Heart right ventricle (tissue), 16 donors: ENCODE data around the gene IL15RA. TPM values are rescaled to one million over a fixed set of nuclear protein-coding genes. Genes with fewer than 3 reads are reported as not detected.

Source experiments
- ATAC-seq, 8 donors: fragments of 200-7000 bp; cut with Tn5 transposase; one replicate each; pipeline ENCODE4 v1.9.1; 2020; ENCODE audit warnings: mild to moderate bottlenecking in 8 of 8, moderate library complexity in 8 of 8, moderate number of reproducible peaks in 1 of 8
- DNase-seq, 2 donors: peaks; one replicate each; pipeline ENCODE4 v3.0.0-alpha.2; 2020
- H3K27ac ChIP-seq, 10 donors: fragments of 200-600 bp; sonication (generic) in 2 of 10; one replicate each; pipeline versions ENCODE4 v1.5.0 to v1.8.0; 2020 to 2022; ENCODE audit warnings: mild to moderate bottlenecking in 3 of 10
- H3K27me3 ChIP-seq, 7 donors: fragments of 200-600 bp; one replicate each; pipeline ENCODE4 v1.8.0; 2021 to 2022; ENCODE audit warnings: mild to moderate bottlenecking in 2 of 7
- H3K36me3 ChIP-seq, 9 donors: fragments of 200-600 bp; sonication (generic) in 1 of 9; one replicate each; pipeline versions ENCODE4 v1.5.0 to v1.8.0; 2020 to 2022; ENCODE audit warnings: mild to moderate bottlenecking in 2 of 9
- H3K4me1 ChIP-seq, 9 donors: fragments of 200-600 bp; sonication (generic) in 1 of 9; one replicate each; pipeline versions ENCODE4 v1.5.0 to v1.8.0; 2020 to 2022; ENCODE audit warnings: mild to moderate bottlenecking in 4 of 9
- H3K4me3 ChIP-seq, 10 donors: fragments of 200-600 bp; sonication (generic) in 2 of 10; one replicate each; pipeline versions ENCODE4 v1.5.0 to v1.8.0; 2020 to 2022; ENCODE audit warnings: mild to moderate bottlenecking in 7 of 10, moderate library complexity in 2 of 10
- H3K9me3 ChIP-seq, 11 donors: fragments of 200-600 bp in 10 of 11; sonication (generic) in 2 of 11; one replicate each; pipeline versions ENCODE4 v1.5.0 to v1.8.0; 2013 to 2022; ENCODE audit warnings: mild to moderate bottlenecking in 2 of 11, control low read depth in 1 of 11, moderate library complexity in 1 of 11
- WGBS, 2 donors: extraction: QIAGEN DNeasy Blood & Tissue Kit; methylation state at CpG; one replicate each; pipeline ENCODE4 v1.1.7; 2013; ENCODE audit warnings: inconsistent platforms in 1 of 2; 5-methylcytosine and 5-hydroxymethylcytosine counted together
- intact Hi-C, 10 donors: fragments of 100-400 bp; cut with DNase I; formaldehyde crosslinking; loops; one replicate each; pipeline versions ENCODE4 v1.11.1 to v1.14.2; 2022
- polyA plus RNA-seq, 2 donors: library from polyadenylated mRNA; stranded (reverse); fragments of 200-250 nt; gene quantifications; one replicate each; pipeline ENCODE4 v1.2.3, GENCODE V29; 2013
- total RNA-seq, 10 donors: library from RNA; stranded (reverse); fragmentation: NEBNext Ultra II Directional in 3 of 10; extraction: Animal tissue kit (Norgen Biotek cat#: 25700) in 3 of 10; gene quantifications; one replicate each; pipeline versions ENCODE4 v1.2.1 to v1.2.4, GENCODE V29; 2021 to 2023
- TF ChIP-seq, protein P1 (sequence below), 9 donors: fragments of 200-600 bp; sonication (generic) in 2 of 9; IDR thresholded peaks; one replicate each; pipeline versions ENCODE4 v1.5.0 to v1.8.0; 2021 to 2022; ENCODE audit warnings: antibody characterized with exemption in 9 of 9, mild to moderate bottlenecking in 5 of 9, moderate library complexity in 1 of 9
- donor health status: Arrhythmogenic right ventricular cardiomyopathy.
- donor health status: ischemic (EF 13 %, LVEDD 7.1; RV severe dilation, severe dysfunction).
- donor health status: healthy with polysubstance abuse.
- donor health status: DM: no; HTN: yes; CAD: no.
- donor health status: DM: no; HTN: no; CAD: no.
- donor health status: ischemic (EF 25% LVEDD 6.9; RV normal size, moderate dysfunction).
- donor health status: ischemic (EF 25% LVEDD 5.7; RV mildly dilated, moderate dysfunction).
- donor health status: healthy.
- donor health status: DM: yes; HTN: yes; CAD: no.
- donor health status: Ischemic cardiomyopathy.
- donor health status: ischemic (EF 35%, LVEDD 5.7; RV mildly dilated, moderate dysfunction).
- donor health status: nonischemic (EF 11% LVEDD 7.7; RV severe dilation, severe dysfunction).
- donor health status: DM: yes; HTN: yes; CAD: no.
- donor health status: PGD.
- donor health status: ischemic (EF 29% LVEDD 5.4; RV normal size, mild dysfunction).
- donor health status: nonischemic (EF 23%, LVEDD 6.1; RV moderate dilation, normal function).

The IL15RA gene
- total and polyA plus RNA-seq, 12 donors, result 3.5 to 21.0 (median 5.8) TPM

GRCh38 chr10:6009150-6009549, 31.8 kb upstream of the IL15RA start:
- intact Hi-C loops, result no loop called here
- H3K27ac ChIP-seq, result peak overlapping the region in 7 of 10 donors; percentile 3 to 77 (median 27)
- H3K9me3 ChIP-seq, result peaks cover 0 to 11% (median 0%) of the 10 kb centered on the region in 11 donors
- no peaks in the 10 kb centered on the region for H3K27me3 ChIP-seq
- peak in 7 of 8 donors; percentile 31 to 74 (median 56) for ATAC-seq
- H3K4me1 ChIP-seq, result peaks cover 0 to 21% (median 0%) of the 10 kb centered on the region in 9 donors
- peak overlapping the region in 8 of 10 donors; percentile 8 to 36 (median 26) for H3K4me3 ChIP-seq
- TF ChIP-seq, protein P1, sequence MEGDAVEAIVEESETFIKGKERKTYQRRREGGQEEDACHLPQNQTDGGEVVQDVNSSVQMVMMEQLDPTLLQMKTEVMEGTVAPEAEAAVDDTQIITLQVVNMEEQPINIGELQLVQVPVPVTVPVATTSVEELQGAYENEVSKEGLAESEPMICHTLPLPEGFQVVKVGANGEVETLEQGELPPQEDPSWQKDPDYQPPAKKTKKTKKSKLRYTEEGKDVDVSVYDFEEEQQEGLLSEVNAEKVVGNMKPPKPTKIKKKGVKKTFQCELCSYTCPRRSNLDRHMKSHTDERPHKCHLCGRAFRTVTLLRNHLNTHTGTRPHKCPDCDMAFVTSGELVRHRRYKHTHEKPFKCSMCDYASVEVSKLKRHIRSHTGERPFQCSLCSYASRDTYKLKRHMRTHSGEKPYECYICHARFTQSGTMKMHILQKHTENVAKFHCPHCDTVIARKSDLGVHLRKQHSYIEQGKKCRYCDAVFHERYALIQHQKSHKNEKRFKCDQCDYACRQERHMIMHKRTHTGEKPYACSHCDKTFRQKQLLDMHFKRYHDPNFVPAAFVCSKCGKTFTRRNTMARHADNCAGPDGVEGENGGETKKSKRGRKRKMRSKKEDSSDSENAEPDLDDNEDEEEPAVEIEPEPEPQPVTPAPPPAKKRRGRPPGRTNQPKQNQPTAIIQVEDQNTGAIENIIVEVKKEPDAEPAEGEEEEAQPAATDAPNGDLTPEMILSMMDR (IDR thresholded peaks at IDR 0.05), result no peak
- 64 to 66% methylated on average over 2 of the region's 2 CpGs for WGBS, 2 donors
- no peaks in the 10 kb centered on the region for H3K36me3 ChIP-seq
- no peak for DNase-seq

DNA sequence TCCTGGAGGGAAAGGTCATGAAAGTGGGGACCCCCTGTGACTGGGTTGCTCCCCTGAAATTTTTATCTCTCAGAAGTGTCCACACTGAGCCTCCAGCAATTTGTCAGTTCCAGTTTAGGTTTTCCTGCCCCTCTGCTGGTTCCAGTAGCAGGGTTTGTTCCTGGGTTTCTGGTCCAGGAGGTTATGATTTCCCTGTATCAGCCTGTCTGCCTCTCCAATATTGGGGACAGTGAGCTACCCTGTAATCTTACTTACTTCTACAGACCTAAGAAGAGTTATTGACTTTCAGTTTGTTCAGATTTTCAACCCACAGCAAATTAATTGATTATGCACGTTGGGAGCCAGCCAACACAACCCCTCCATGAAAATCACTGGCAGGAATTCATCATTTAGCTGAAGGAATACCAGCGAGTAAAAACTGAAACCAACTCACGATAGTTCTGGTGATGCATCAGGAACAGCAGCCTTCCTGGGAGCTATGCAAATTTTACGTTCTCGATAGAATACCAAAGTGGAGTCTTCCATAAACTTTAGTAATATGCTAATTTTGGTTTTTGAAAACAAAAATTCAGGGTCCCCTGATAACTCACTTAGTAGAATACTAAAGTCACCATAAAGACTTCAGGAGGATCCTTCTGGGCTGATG, 31.3 kb upstream of the IL15RA start:
- intact Hi-C loops, result no loop called here
- H3K27ac ChIP-seq, result peak overlapping the region in 7 of 10 donors; percentile 3 to 77 (median 27)
- H3K27me3 ChIP-seq, result no peaks in the 10 kb centered on the region
- peak overlapping the region in 9 of 10 donors; percentile 8 to 36 (median 25) for H3K4me3 ChIP-seq
- 60 to 69% methylated on average over 5 of the region's 5 CpGs for WGBS, 2 donors
- no peaks in the 10 kb centered on the region for H3K36me3 ChIP-seq
- peaks cover 0 to 17% (median 0%) of the 10 kb centered on the region in 9 donors for H3K4me1 ChIP-seq
- DNase-seq (no peak), ATAC-seq (peak in 4 of 8 donors; percentile 19 to 50 (median 38))
- TF ChIP-seq, protein P1 (IDR thresholded peaks at IDR 0.05), result no peak
- peaks cover 0 to 11% (median 0%) of the 10 kb centered on the region in 11 donors for H3K9me3 ChIP-seq

GRCh38 chr10:6006991-6007390, 29.6 kb upstream of the IL15RA start:
- TF ChIP-seq, protein P1 (IDR thresholded peaks at IDR 0.05), result no peak
- intact Hi-C loops, result no loop called here
- Histone ChIP-seq H3K36me3 (no peaks in the 10 kb centered on the region), H3K4me1 (peaks cover 0 to 17% (median 0%) of the 10 kb centered on the region in 9 donors), H3K9me3 (peaks cover 0 to 11% (median 0%) of the 10 kb centered on the region in 11 donors), H3K4me3 (no peak overlapping the region), H3K27ac (no peak overlapping the region), H3K27me3 (no peaks in the 10 kb centered on the region)
- ATAC-seq (no peak), DNase-seq (no peak)
- WGBS, 2 donors, result 39 to 100% methylated on average over 1 of the region's 1 CpG

DNA sequence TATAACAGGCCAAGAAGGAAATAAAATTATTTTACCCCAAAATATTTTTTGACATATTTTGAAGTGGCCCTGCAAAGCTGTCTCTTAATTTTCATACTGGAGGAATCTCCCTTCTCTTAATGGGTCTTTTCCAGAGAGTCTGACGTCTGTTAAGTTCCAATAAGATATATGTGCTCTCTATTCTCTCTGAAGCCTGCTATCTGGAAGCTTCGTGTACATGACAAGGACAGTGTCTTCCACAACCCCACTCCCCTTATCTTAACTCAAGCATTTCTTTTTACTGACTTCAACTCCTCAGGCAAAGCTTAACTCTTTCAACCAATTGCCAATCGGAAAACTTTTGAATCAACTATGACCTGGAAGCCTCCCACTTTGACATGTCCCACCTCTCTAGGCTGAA, 29.2 kb upstream of the IL15RA start:
- Histone ChIP-seq H3K27me3 (no peaks in the 10 kb centered on the region), H3K27ac (no peak overlapping the region), H3K4me1 (peaks cover 0 to 17% (median 0%) of the 10 kb centered on the region in 9 donors), H3K36me3 (no peaks in the 10 kb centered on the region), H3K4me3 (no peak overlapping the region), H3K9me3 (peaks cover 0 to 11% (median 0%) of the 10 kb centered on the region in 11 donors)
- no peak for ATAC-seq
- TF ChIP-seq, protein P1 (IDR thresholded peaks at IDR 0.05), result no peak
- 70 to 71% methylated on average over 3 of the region's 3 CpGs for WGBS, 2 donors
- intact Hi-C loops, result no loop called here
- no peak for DNase-seq
